GM21786 (cell line): Measurements from ENCODE around the gene TTC34.
"Not testable (repeated sequence)": the region's sequence is repeated elsewhere in the genome, so short reads cannot be mapped to it uniquely, and the experiment has no call there.

Experiments used
- ATAC-seq: cut with Tn5 transposase; IDR thresholded peaks from one replicate; pipeline ENCODE4 v1.9.1; 2021; ENCODE audit not compliant: unreplicated experiment

Gene TTC34

GRCh38 chr1:2684878-2685277, 116.6 kb downstream of the TTC34 start:
- not testable (repeated sequence) for ATAC-seq

GRCh38 chr1:2684000-2684399, 117.5 kb downstream of the TTC34 start:
- not testable (repeated sequence) for ATAC-seq

GRCh38 chr1:2683321-2683741, 118.2 kb downstream of the TTC34 start:
- ATAC-seq: not testable (repeated sequence)

GRCh38 chr1:2682879-2683278, 118.6 kb downstream of the TTC34 start:
- ATAC-seq: not testable (repeated sequence)

- ATAC-seq: not testable (repeated sequence)
Measured at GRCh38 chr1:2676726-2677125, 124.8 kb downstream of the TTC34 start.

GRCh38 chr1:2671656-2672055, 129.8 kb downstream of the TTC34 start:
- ATAC-seq: not testable (repeated sequence)

- ATAC-seq: not testable (repeated sequence)
Measured at GRCh38 chr1:2659806-2660205, 141.7 kb downstream of the TTC34 start.

- not testable (repeated sequence) for ATAC-seq
Measured at GRCh38 chr1:2657909-2658308, 143.6 kb downstream of the TTC34 start.

GRCh38 chr1:2657124-2657523, 144.4 kb downstream of the TTC34 start:
- ATAC-seq: not testable (repeated sequence)

GRCh38 chr1:2655598-2656434, 145.7 kb downstream of the TTC34 start:
- not testable (repeated sequence) for ATAC-seq

GRCh38 chr1:2654443-2654948, 147.0 kb downstream of the TTC34 start:
- ATAC-seq: not testable (repeated sequence)

- not testable (repeated sequence) for ATAC-seq
Measured at GRCh38 chr1:2653741-2654442, 147.6 kb downstream of the TTC34 start.

GRCh38 chr1:2652926-2653571, 148.4 kb downstream of the TTC34 start:
- not testable (repeated sequence) for ATAC-seq

GRCh38 chr1:2652152-2652925, 149.2 kb downstream of the TTC34 start:
- not testable (repeated sequence) for ATAC-seq

GRCh38 chr1:2650967-2651645, 150.4 kb downstream of the TTC34 start:
- no peak for ATAC-seq

GRCh38 chr1:2646837-2647236, 154.7 kb downstream of the TTC34 start:
- no peak for ATAC-seq

GRCh38 chr1:2645776-2646175, 155.7 kb downstream of the TTC34 start:
- no peak for ATAC-seq

GRCh38 chr1:2645143-2645542, 156.3 kb downstream of the TTC34 start:
- ATAC-seq: no peak

GRCh38 chr1:2644591-2645101, 156.8 kb downstream of the TTC34 start:
- ATAC-seq: no peak

- no peak for ATAC-seq
Measured at GRCh38 chr1:2644171-2644570, 157.3 kb downstream of the TTC34 start.
